Neuronal stem cell (in vitro differentiated cells): ENCODE data around the gene LRP1B.
A peak's percentile ranks its signal among the peaks of the same experiment; 100 is the strongest.

Source experiments
- DNase-seq: peaks from one replicate; pipeline ENCODE4 v3.0.0-alpha.2; 2013; ENCODE audit warnings: low spot score
- H2AFZ ChIP-seq: one replicate; pipeline ENCODE4 v1.6.1; 2013; ENCODE audit warnings: mild to moderate bottlenecking, low read length, inconsistent platforms
- H2AK5ac ChIP-seq: 2 replicates; pipeline ENCODE4 v1.6.1; 2013; ENCODE audit warnings: low read depth, mild to moderate bottlenecking, inconsistent platforms, low read length, moderate library complexity, mixed read lengths
- H2BK120ac ChIP-seq: 2 replicates; pipeline ENCODE4 v1.6.1; 2013; ENCODE audit warnings: low read depth, mild to moderate bottlenecking, inconsistent platforms, low read length, moderate library complexity, mixed read lengths
- H2BK12ac ChIP-seq: one replicate; pipeline ENCODE4 v1.6.1; 2013; ENCODE audit warnings: low read length, inconsistent platforms
- H2BK15ac ChIP-seq: 2 replicates; pipeline ENCODE4 v1.6.1; 2013; ENCODE audit warnings: mild to moderate bottlenecking, low read length, inconsistent platforms, mixed read lengths
- H2BK5ac ChIP-seq: one replicate; pipeline ENCODE4 v1.6.1; 2013; ENCODE audit warnings: inconsistent platforms, mild to moderate bottlenecking, low read length, moderate library complexity
- H3K14ac ChIP-seq: one replicate; pipeline ENCODE4 v1.6.1; 2013; ENCODE audit warnings: low read length, inconsistent platforms
- H3K18ac ChIP-seq: 2 replicates; pipeline ENCODE4 v1.6.1; 2013; ENCODE audit warnings: low read length, inconsistent platforms
- H3K23ac ChIP-seq: 2 replicates; pipeline ENCODE4 v1.6.1; 2013; ENCODE audit warnings: low read depth, mild to moderate bottlenecking, mixed read lengths, low read length, inconsistent platforms; ENCODE audit not compliant: poor library complexity
- H3K27ac ChIP-seq: replicated peaks from 3 replicates; pipeline ENCODE4 v1.5.1; 2013; ENCODE audit warnings: low read length, inconsistent platforms
- H3K27me3 ChIP-seq, 3 experiments: 2 replicates each; pipeline ENCODE4 v1.6.1; 2013; ENCODE audit warnings: low read length in 3 of 3, mild to moderate bottlenecking in 2 of 3, inconsistent platforms in 1 of 3, low read depth in 1 of 3, mixed read lengths in 1 of 3, moderate library complexity in 1 of 3; ENCODE audit not compliant: control insufficient read depth in 3 of 3, insufficient read depth in 3 of 3
- H3K36me3 ChIP-seq, 2 donors: replicated peaks in 1 of 2; 2 replicates each; pipeline ENCODE4 v1.6.1; 2013; ENCODE audit warnings: low read length in 2 of 2; ENCODE audit not compliant: control insufficient read depth in 2 of 2, insufficient read depth in 2 of 2
- H3K4ac ChIP-seq: 2 replicates; pipeline ENCODE4 v1.6.1; 2013; ENCODE audit warnings: inconsistent platforms, mild to moderate bottlenecking, low read length, moderate library complexity
- H3K4me1 ChIP-seq, 2 donors: 1 replicate in 1 of 2; 2 replicates in 1 of 2; pipeline ENCODE4 v1.6.1; 2013; ENCODE audit warnings: low read length in 2 of 2, low read depth in 1 of 2; ENCODE audit not compliant: control insufficient read depth in 2 of 2, insufficient read depth in 1 of 2
- H3K4me2 ChIP-seq: one replicate; pipeline ENCODE4 v1.6.1; 2013; ENCODE audit warnings: mild to moderate bottlenecking, low read length, inconsistent platforms; ENCODE audit not compliant: insufficient read depth, poor library complexity, severe bottlenecking
- H3K4me3 ChIP-seq, 2 donors: 2 replicates each; pipeline ENCODE4 v1.5.1; 2013; ENCODE audit warnings: low read length in 2 of 2, mild to moderate bottlenecking in 2 of 2, inconsistent platforms in 1 of 2, moderate library complexity in 1 of 2
- H3K79me1 ChIP-seq: one replicate; pipeline ENCODE4 v1.6.1; 2013; ENCODE audit warnings: low read depth, mild to moderate bottlenecking, inconsistent platforms, low read length, moderate library complexity
- H3K9ac ChIP-seq: one replicate; pipeline ENCODE4 v1.6.1; 2013; ENCODE audit warnings: mild to moderate bottlenecking, low read depth, low read length, inconsistent platforms; ENCODE audit not compliant: poor library complexity
- H3K9me3 ChIP-seq, 2 donors: replicated peaks in 1 of 2; 2 replicates each; pipeline versions ENCODE3 to v1.6.1; 2013; ENCODE audit warnings: low read length in 2 of 2, mild to moderate bottlenecking in 2 of 2, inconsistent platforms in 1 of 2, low read depth in 1 of 2, mixed read lengths in 1 of 2, moderate library complexity in 1 of 2; ENCODE audit not compliant: control insufficient read depth in 2 of 2, insufficient read depth in 1 of 2
- H4K8ac ChIP-seq: one replicate; pipeline ENCODE4 v1.6.1; 2013; ENCODE audit warnings: low read depth, mild to moderate bottlenecking, inconsistent platforms, low read length, moderate library complexity
- H4K91ac ChIP-seq: one replicate; pipeline ENCODE4 v1.6.1; 2013; ENCODE audit warnings: low read length, low read depth, mild to moderate bottlenecking, inconsistent platforms; ENCODE audit not compliant: poor library complexity
- WGBS, 2 donors: extraction: QIAGEN DNeasy Blood & Tissue Kit; methylation state at CpG; one replicate each; pipeline ENCODE4 v1.1.7; 2013; ENCODE audit warnings: missing lambda C conversion rate in 2 of 2, mixed read lengths in 1 of 2; ENCODE audit not compliant: insufficient read length in 2 of 2, insufficient replicate concordance in 1 of 2; ENCODE audit errors: extremely low coverage in 2 of 2; 5-methylcytosine and 5-hydroxymethylcytosine counted together

The LRP1B gene

GRCh38 chr2:141029428-141030078 is 1101.3 kb downstream of the LRP1B start:
- Histone ChIP-seq H2AFZ (peak overlapping the region; percentile 48), H2BK15ac (no peak overlapping the region), H3K27me3 (no peaks in the 10 kb centered on the region), H3K4me1 (no peaks in the 10 kb centered on the region), H3K18ac (no peak overlapping the region), H2BK5ac (no peak overlapping the region), H3K36me3 (no peaks in the 10 kb centered on the region), H3K14ac (no peak overlapping the region), H3K23ac (no peak overlapping the region), H4K91ac (no peak overlapping the region), H2BK120ac (no peak overlapping the region), H3K4ac (no peak overlapping the region), H2AK5ac (no peak overlapping the region), H3K27ac (no peak overlapping the region), H4K8ac (no peak overlapping the region), H3K9me3 (no peaks in the 10 kb centered on the region), H3K9ac (no peak overlapping the region), H3K4me3 (no peak overlapping the region), H3K79me1 (no peaks in the 10 kb centered on the region), H3K4me2 (no peak overlapping the region), H2BK12ac (no peak overlapping the region)
- DNase-seq, result no peak
- no CpG with 5 or more reads among the region's 6 CpGs for WGBS, 2 donors

GRCh38 chr2:141027221-141027620 is 1103.6 kb downstream of the LRP1B start:
- Histone ChIP-seq H3K14ac (no peak overlapping the region), H3K23ac (no peak overlapping the region), H2BK12ac (no peak overlapping the region), H3K18ac (no peak overlapping the region), H3K9ac (no peak overlapping the region), H3K4ac (no peak overlapping the region), H2BK120ac (no peak overlapping the region), H2AK5ac (no peak overlapping the region), H3K4me1 (no peaks in the 10 kb centered on the region), H3K27ac (no peak overlapping the region), H4K8ac (no peak overlapping the region), H3K79me1 (no peaks in the 10 kb centered on the region), H3K9me3 (no peaks in the 10 kb centered on the region), H2BK15ac (no peak overlapping the region), H2BK5ac (no peak overlapping the region), H3K4me2 (no peak overlapping the region), H4K91ac (no peak overlapping the region), H3K36me3 (no peaks in the 10 kb centered on the region), H3K4me3 (no peak overlapping the region), H2AFZ (no peak overlapping the region), H3K27me3 (no peaks in the 10 kb centered on the region)
- WGBS, 2 donors, result no CpG with 5 or more reads among the region's 1 CpG
- DNase-seq, result no peak

GRCh38 chr2:141021611-141022010 is 1109.2 kb downstream of the LRP1B start:
- no peak overlapping the region for H2BK12ac ChIP-seq
- no peaks in the 10 kb centered on the region for H3K27me3 ChIP-seq
- H3K27ac ChIP-seq, result no peak overlapping the region
- H3K4me3 ChIP-seq, result no peak overlapping the region
- no peak overlapping the region for H3K4me2 ChIP-seq
- H3K23ac ChIP-seq, result no peak overlapping the region
- H2BK15ac ChIP-seq, result no peak overlapping the region
- H2AK5ac ChIP-seq, result no peak overlapping the region
- no peak overlapping the region for H3K4ac ChIP-seq
- no peak overlapping the region for H3K18ac ChIP-seq
- no peak overlapping the region for H2BK120ac ChIP-seq
- no peak overlapping the region for H3K14ac ChIP-seq
- no peak overlapping the region for H4K8ac ChIP-seq
- H4K91ac ChIP-seq, result no peak overlapping the region
- no peaks in the 10 kb centered on the region for H3K36me3 ChIP-seq
- H2BK5ac ChIP-seq, result no peak overlapping the region
- WGBS, 2 donors, result no CpG with 5 or more reads among the region's 1 CpG
- no peaks in the 10 kb centered on the region for H3K4me1 ChIP-seq
- H3K9ac ChIP-seq, result no peak overlapping the region
- DNase-seq, result no peak
- no peaks in the 10 kb centered on the region for H3K79me1 ChIP-seq
- H2AFZ ChIP-seq, result no peak overlapping the region
- H3K9me3 ChIP-seq, result no peaks in the 10 kb centered on the region

GRCh38 chr2:141021109-141021508 is 1109.7 kb downstream of the LRP1B start:
- no peak overlapping the region for H3K27ac ChIP-seq
- H3K18ac ChIP-seq, result no peak overlapping the region
- H3K9ac ChIP-seq, result no peak overlapping the region
- no peaks in the 10 kb centered on the region for H3K36me3 ChIP-seq
- H3K4ac ChIP-seq, result no peak overlapping the region
- no peak overlapping the region for H2BK120ac ChIP-seq
- no peaks in the 10 kb centered on the region for H3K9me3 ChIP-seq
- H3K4me1 ChIP-seq, result no peaks in the 10 kb centered on the region
- H3K4me3 ChIP-seq, result no peak overlapping the region
- H3K4me2 ChIP-seq, result no peak overlapping the region
- no peak overlapping the region for H4K91ac ChIP-seq
- H2AFZ ChIP-seq, result no peak overlapping the region
- H3K79me1 ChIP-seq, result no peaks in the 10 kb centered on the region
- no peak overlapping the region for H2BK15ac ChIP-seq
- no peak overlapping the region for H3K23ac ChIP-seq
- H2AK5ac ChIP-seq, result no peak overlapping the region
- no peak overlapping the region for H2BK5ac ChIP-seq
- no peak for DNase-seq
- no peaks in the 10 kb centered on the region for H3K27me3 ChIP-seq
- WGBS, 2 donors, result no CpG with 5 or more reads among the region's 1 CpG
- no peak overlapping the region for H2BK12ac ChIP-seq
- H3K14ac ChIP-seq, result no peak overlapping the region
- no peak overlapping the region for H4K8ac ChIP-seq
